HCT116 (cell line): ENCODE measurements around the gene GPX5. TPM values are rescaled to one million over a fixed set of nuclear protein-coding genes. Genes with fewer than 3 reads are reported as not detected.

Experiments used
- ATAC-seq: fragments of 200-7000 bp; cut with Tn5 transposase; 2 replicates; pipeline ENCODE4 v1.9.1; 2020; ENCODE audit warnings: mild to moderate bottlenecking, moderate library complexity
- BruUV-seq: library from RNA; stranded (reverse); fragments of 400-500 nt; replicated peaks from 2 replicates; lab custom pipeline; 2021; lab: Mats Ljungman, UMichigan
- CTCF ChIA-PET: fragments of 300-600 bp; sonication (Branson Sonifier 250); formaldehyde crosslinking; loops from one replicate; lab custom pipeline; 2021; ENCODE audit warnings: antibody characterized with exemption; lab: Charles Lee
- POLR2A ChIA-PET: fragments of 300-600, 350-600 bp; sonication (Branson Sonifier 250); formaldehyde crosslinking; loops from one replicate; lab custom pipeline; 2021; ENCODE audit warnings: antibody characterized with exemption; lab: Charles Lee
- RAD21 ChIA-PET, 2 experiments: fragments of 300-600 bp; sonication (Branson Sonifier 250); formaldehyde crosslinking; loops; one replicate each; lab custom pipeline; 2023; ENCODE audit warnings: low total read pairs in 2 of 2; ENCODE audit not compliant: uncharacterized antibody in 2 of 2, unreplicated experiment in 2 of 2, low non-redundant PET in 1 of 2; lab: Charles Lee
- DNase-seq: peaks from one replicate; pipeline ENCODE4 v3.0.0-alpha.2; 2010; ENCODE audit warnings: low read depth, low spot score
- H2AFZ ChIP-seq: fragments of 200-600 bp; shearing (Covaris generic), sonication (generic); 2 replicates; pipeline ENCODE4 v1.6.1; 2017; ENCODE audit warnings: low read depth, mixed run types, mixed read lengths, antibody characterized with exemption, low read length; ENCODE audit not compliant: poor library complexity, severe bottlenecking
- H3K27ac ChIP-seq: 2 replicates; pipeline ENCODE4 v1.5.1; 2012; ENCODE audit warnings: low read depth, low read length
- H3K27me3 ChIP-seq: fragments of 200-600 bp; sonication (generic); 2 replicates; pipeline ENCODE4 v1.6.1; 2016; ENCODE audit warnings: mixed run types, low read length, mixed read lengths; ENCODE audit not compliant: insufficient read depth
- H3K36me3 ChIP-seq, 2 experiments: fragments of 200-500 bp in 1 of 2; fragments of 200-600 bp in 1 of 2; sonication (Bioruptor generic) in 1 of 2; sonication (generic) in 1 of 2; 2 replicates each; pipeline versions ENCODE4 v1.5.1 to v1.6.1; 2014 to 2016; ENCODE audit warnings: low read length in 2 of 2, inconsistent platforms in 1 of 2, mixed read lengths in 1 of 2, mixed run types in 1 of 2; ENCODE audit not compliant: insufficient read depth in 2 of 2, control insufficient read depth in 1 of 2
- H3K4me1 ChIP-seq, 2 experiments: fragments of 200-600 bp in 1 of 2; sonication (generic) in 1 of 2; 2 replicates each; pipeline versions ENCODE4 v1.5.1 to v1.6.1; 2012 to 2017; ENCODE audit warnings: low read length in 2 of 2, inconsistent platforms in 1 of 2, mild to moderate bottlenecking in 1 of 2, mixed read lengths in 1 of 2, mixed run types in 1 of 2, moderate library complexity in 1 of 2; ENCODE audit not compliant: insufficient read depth in 2 of 2, control insufficient read depth in 1 of 2
- H3K4me2 ChIP-seq: fragments of 200-600 bp; sonication (generic); 2 replicates; pipeline ENCODE4 v1.6.1; 2017; ENCODE audit warnings: mixed run types, low read length, mixed read lengths
- H3K4me3 ChIP-seq, 2 experiments: fragments of 200-600 bp in 1 of 2; sonication (generic) in 1 of 2; replicated peaks in 1 of 2; 2 replicates each; pipeline ENCODE4 v1.5.1; 2011 to 2016; ENCODE audit warnings: low read length in 2 of 2, control low read depth in 1 of 2, low read depth in 1 of 2, mild to moderate bottlenecking in 1 of 2, mixed read lengths in 1 of 2, mixed run types in 1 of 2
- H3K79me2 ChIP-seq: fragments of 200-600 bp; sonication (generic); 2 replicates; pipeline ENCODE4 v1.6.1; 2017; ENCODE audit warnings: mild to moderate bottlenecking, mixed run types, low read length, moderate library complexity, mixed read lengths; ENCODE audit not compliant: insufficient read depth
- H3K9ac ChIP-seq: fragments of 200-600 bp; sonication (generic); 2 replicates; pipeline ENCODE4 v1.6.1; 2016; ENCODE audit warnings: low read length, mixed read lengths
- H3K9me2 ChIP-seq: fragments of 200-600 bp; sonication (generic), shearing (Covaris generic); 2 replicates; pipeline ENCODE4 v1.6.1; 2017; ENCODE audit warnings: mixed run types, mild to moderate bottlenecking, moderate library complexity; ENCODE audit not compliant: insufficient read depth
- H3K9me3 ChIP-seq, 2 experiments: fragments of 200-500 bp in 1 of 2; fragments of 200-600 bp in 1 of 2; sonication (Bioruptor generic) in 1 of 2; sonication (generic) in 1 of 2; 2 replicates each; pipeline ENCODE4 v1.6.1; 2014 to 2017; ENCODE audit warnings: low read length in 2 of 2, mixed read lengths in 2 of 2, inconsistent platforms in 1 of 2, low read depth in 1 of 2, mild to moderate bottlenecking in 1 of 2, mixed run types in 1 of 2, moderate library complexity in 1 of 2; ENCODE audit not compliant: control insufficient read depth in 1 of 2, insufficient read depth in 1 of 2
- H4K20me1 ChIP-seq: fragments of 200-600 bp; sonication (generic), shearing (Covaris generic); 2 replicates; pipeline ENCODE4 v1.6.1; 2017; ENCODE audit warnings: mixed run types, mild to moderate bottlenecking, moderate library complexity; ENCODE audit not compliant: insufficient read depth
- CBX3 ChIP-seq: IDR thresholded peaks from 2 replicates; pipeline ENCODE4 v1.6.1; 2012; ENCODE audit warnings: low read depth
- CEBPB ChIP-seq: IDR thresholded peaks from 2 replicates; pipeline ENCODE4 v1.6.1; 2012; ENCODE audit warnings: low read depth
- CTCF ChIP-seq, 3 experiments: fragments of 200-600 bp in 1 of 3; sonication (generic) in 1 of 3; IDR thresholded peaks in 2 of 3; conservative IDR thresholded peaks in 1 of 3; 2 replicates each; pipeline ENCODE4 v1.5.1; 2012 to 2017; ENCODE audit warnings: low read depth in 2 of 3, low read length in 2 of 3, antibody characterized with exemption in 1 of 3, borderline replicate concordance in 1 of 3, control low read depth in 1 of 3, mild to moderate bottlenecking in 1 of 3, mixed read lengths in 1 of 3, mixed run types in 1 of 3, moderate library complexity in 1 of 3; ENCODE audit not compliant: insufficient read depth in 1 of 3
- EGR1 ChIP-seq: IDR thresholded peaks from 2 replicates; pipeline ENCODE4 v1.6.1; 2012; ENCODE audit warnings: low read depth
- EZH2 ChIP-seq: fragments of 200-600 bp; sonication (generic); IDR thresholded peaks from 2 replicates; pipeline ENCODE4 v1.6.1; 2017; ENCODE audit warnings: antibody characterized with exemption, mixed run types
- FOSL1 ChIP-seq: IDR thresholded peaks from 2 replicates; pipeline ENCODE4 v1.6.1; 2012; ENCODE audit warnings: low read depth
- JUND ChIP-seq: IDR thresholded peaks from 2 replicates; pipeline ENCODE4 v1.6.1; 2012
- RAD21 ChIP-seq: IDR thresholded peaks from 2 replicates; pipeline ENCODE4 v1.6.1; 2012; ENCODE audit warnings: low read depth, mild to moderate bottlenecking
- SP1 ChIP-seq: IDR thresholded peaks from 2 replicates; pipeline ENCODE4 v1.6.1; 2012; ENCODE audit warnings: low read depth
- SRF ChIP-seq: IDR thresholded peaks from 2 replicates; pipeline ENCODE4 v1.6.1; 2012; ENCODE audit warnings: low read depth
- TCF7L2 ChIP-seq: IDR thresholded peaks from 2 replicates; pipeline ENCODE4 v1.7.0; 2011; ENCODE audit warnings: borderline replicate concordance, inconsistent platforms; ENCODE audit not compliant: insufficient read depth, insufficient read length; ENCODE audit errors: extremely low read depth
- intact Hi-C: fragments of 100-400 bp; cut with micrococcal nuclease; formaldehyde crosslinking; loops from 2 replicates; pipeline ENCODE4 v1.10.0; 2022
- total RNA-seq: library from RNA; stranded (reverse); gene quantifications from one replicate; pipeline ENCODE4 v1.2.1, GENCODE V29; 2021; ENCODE audit not compliant: unreplicated experiment
- TF ChIP-seq, protein P1 (sequence below): IDR thresholded peaks from 2 replicates; pipeline ENCODE4 v1.6.1; 2011; ENCODE audit warnings: mild to moderate bottlenecking, low read length, moderate library complexity; ENCODE audit not compliant: insufficient replicate concordance; ENCODE audit errors: extremely low read depth
- TF ChIP-seq, protein P2 (sequence below): IDR thresholded peaks from 2 replicates; pipeline ENCODE4 v1.6.1; 2012; ENCODE audit warnings: low read depth
- TF ChIP-seq, protein P3 (sequence below): IDR thresholded peaks from 2 replicates; pipeline ENCODE4 v1.6.1; 2012

The GPX5 gene
- total RNA-seq, 1 experiment from 2014 or later, result not detected

DNA sequence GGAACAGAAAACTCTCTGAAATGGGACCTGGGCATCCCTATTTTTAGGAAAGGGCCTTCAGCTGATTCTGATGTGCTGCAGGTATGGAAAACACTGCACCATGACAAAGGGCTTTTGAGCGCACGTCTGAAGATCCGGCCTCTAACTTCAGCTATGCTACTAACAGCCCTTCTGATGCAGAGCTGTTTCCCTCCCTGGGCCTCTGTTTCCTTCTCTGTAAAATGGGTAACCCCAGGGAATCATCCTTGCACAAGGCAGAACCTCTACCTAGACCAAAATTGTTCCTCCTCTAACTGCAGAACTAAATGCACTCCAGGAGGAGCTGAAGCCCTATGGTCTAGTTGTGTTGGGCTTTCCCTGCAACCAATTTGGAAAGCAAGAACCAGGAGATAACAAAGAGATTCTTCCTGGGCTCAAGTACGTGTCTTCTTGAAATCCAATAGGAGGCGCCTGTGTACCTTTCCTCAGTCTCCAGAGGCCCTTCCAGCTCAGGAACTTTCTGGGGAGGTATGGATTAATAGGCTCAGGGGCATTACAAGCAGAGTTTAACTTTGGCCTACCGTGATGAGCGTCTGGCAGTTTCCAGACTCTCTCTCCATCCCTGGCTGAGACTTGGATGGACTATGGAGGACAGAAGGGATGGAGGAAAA lies 5.9 kb downstream of the GPX5 start:
- intact Hi-C loops, result no loop called here
- no peak for DNase-seq
- TF ChIP-seq SP1 (no peak), CBX3 (no peak), JUND (no peak), SRF (no peak), EZH2 (no peak), CEBPB (no peak), RAD21 (peak; percentile 45), EGR1 (no peak), TCF7L2 (no peak), FOSL1 (no peak), CTCF (IDR thresholded peaks at IDR 0.05 in 2 of 3, conservative IDR thresholded peaks at IDR 0.05 in 1 of 3; ENCODE audit: borderline replicate concordance in 1 of 3, insufficient read depth in 1 of 3, low read depth in 2 of 3, low read length in 2 of 3) (peak in 2 of 3 experiments; percentile 18 to 31; a peak in 3 of 6 replicates)
- TF ChIP-seq, protein P1, sequence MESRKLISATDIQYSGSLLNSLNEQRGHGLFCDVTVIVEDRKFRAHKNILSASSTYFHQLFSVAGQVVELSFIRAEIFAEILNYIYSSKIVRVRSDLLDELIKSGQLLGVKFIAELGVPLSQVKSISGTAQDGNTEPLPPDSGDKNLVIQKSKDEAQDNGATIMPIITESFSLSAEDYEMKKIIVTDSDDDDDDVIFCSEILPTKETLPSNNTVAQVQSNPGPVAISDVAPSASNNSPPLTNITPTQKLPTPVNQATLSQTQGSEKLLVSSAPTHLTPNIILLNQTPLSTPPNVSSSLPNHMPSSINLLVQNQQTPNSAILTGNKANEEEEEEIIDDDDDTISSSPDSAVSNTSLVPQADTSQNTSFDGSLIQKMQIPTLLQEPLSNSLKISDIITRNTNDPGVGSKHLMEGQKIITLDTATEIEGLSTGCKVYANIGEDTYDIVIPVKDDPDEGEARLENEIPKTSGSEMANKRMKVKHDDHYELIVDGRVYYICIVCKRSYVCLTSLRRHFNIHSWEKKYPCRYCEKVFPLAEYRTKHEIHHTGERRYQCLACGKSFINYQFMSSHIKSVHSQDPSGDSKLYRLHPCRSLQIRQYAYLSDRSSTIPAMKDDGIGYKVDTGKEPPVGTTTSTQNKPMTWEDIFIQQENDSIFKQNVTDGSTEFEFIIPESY, result no peak
- TF ChIP-seq, protein P2, sequence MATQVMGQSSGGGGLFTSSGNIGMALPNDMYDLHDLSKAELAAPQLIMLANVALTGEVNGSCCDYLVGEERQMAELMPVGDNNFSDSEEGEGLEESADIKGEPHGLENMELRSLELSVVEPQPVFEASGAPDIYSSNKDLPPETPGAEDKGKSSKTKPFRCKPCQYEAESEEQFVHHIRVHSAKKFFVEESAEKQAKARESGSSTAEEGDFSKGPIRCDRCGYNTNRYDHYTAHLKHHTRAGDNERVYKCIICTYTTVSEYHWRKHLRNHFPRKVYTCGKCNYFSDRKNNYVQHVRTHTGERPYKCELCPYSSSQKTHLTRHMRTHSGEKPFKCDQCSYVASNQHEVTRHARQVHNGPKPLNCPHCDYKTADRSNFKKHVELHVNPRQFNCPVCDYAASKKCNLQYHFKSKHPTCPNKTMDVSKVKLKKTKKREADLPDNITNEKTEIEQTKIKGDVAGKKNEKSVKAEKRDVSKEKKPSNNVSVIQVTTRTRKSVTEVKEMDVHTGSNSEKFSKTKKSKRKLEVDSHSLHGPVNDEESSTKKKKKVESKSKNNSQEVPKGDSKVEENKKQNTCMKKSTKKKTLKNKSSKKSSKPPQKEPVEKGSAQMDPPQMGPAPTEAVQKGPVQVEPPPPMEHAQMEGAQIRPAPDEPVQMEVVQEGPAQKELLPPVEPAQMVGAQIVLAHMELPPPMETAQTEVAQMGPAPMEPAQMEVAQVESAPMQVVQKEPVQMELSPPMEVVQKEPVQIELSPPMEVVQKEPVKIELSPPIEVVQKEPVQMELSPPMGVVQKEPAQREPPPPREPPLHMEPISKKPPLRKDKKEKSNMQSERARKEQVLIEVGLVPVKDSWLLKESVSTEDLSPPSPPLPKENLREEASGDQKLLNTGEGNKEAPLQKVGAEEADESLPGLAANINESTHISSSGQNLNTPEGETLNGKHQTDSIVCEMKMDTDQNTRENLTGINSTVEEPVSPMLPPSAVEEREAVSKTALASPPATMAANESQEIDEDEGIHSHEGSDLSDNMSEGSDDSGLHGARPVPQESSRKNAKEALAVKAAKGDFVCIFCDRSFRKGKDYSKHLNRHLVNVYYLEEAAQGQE, result no peak
- TF ChIP-seq, protein P3, sequence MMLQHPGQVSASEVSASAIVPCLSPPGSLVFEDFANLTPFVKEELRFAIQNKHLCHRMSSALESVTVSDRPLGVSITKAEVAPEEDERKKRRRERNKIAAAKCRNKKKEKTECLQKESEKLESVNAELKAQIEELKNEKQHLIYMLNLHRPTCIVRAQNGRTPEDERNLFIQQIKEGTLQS, result no peak
- TF ChIP-seq, all 23 proteins: peak for 2
- H4K20me1 ChIP-seq, result no peaks in the 10 kb centered on the region
- no TSS peak for BruUV-seq
- H3K36me3 ChIP-seq, result no peaks in the 10 kb centered on the region
- H3K9me3 ChIP-seq, result no peaks in the 10 kb centered on the region
- ATAC-seq, result peak; percentile 66
- ChIA-PET POLR2A (no interaction called here), RAD21 (interaction anchor here in 1 of 2 experiments (0.9 kb wide), 1 partner anchor 154 kb away, joined by 3 read pairs; no protein-coding TSS in a partner anchor), CTCF (interaction anchor here (0.8 to 2.9 kb wide), 4 partner anchors 9 to 48 kb away, joined by 3 to 7 read pairs (median 4); no protein-coding TSS in a partner anchor)
- no peak overlapping the region for H3K9ac ChIP-seq
- no peak overlapping the region for H3K27ac ChIP-seq
- no peak overlapping the region for H3K4me2 ChIP-seq
- no peak overlapping the region for H2AFZ ChIP-seq
- no peaks in the 10 kb centered on the region for H3K9me2 ChIP-seq
- no peaks in the 10 kb centered on the region for H3K27me3 ChIP-seq
- no peaks in the 10 kb centered on the region for H3K4me1 ChIP-seq
- H3K4me3 ChIP-seq, result no peak overlapping the region
- no peaks in the 10 kb centered on the region for H3K79me2 ChIP-seq
